ENCODE results near the gene KCNK7.

Gene KCNK7

DNA sequence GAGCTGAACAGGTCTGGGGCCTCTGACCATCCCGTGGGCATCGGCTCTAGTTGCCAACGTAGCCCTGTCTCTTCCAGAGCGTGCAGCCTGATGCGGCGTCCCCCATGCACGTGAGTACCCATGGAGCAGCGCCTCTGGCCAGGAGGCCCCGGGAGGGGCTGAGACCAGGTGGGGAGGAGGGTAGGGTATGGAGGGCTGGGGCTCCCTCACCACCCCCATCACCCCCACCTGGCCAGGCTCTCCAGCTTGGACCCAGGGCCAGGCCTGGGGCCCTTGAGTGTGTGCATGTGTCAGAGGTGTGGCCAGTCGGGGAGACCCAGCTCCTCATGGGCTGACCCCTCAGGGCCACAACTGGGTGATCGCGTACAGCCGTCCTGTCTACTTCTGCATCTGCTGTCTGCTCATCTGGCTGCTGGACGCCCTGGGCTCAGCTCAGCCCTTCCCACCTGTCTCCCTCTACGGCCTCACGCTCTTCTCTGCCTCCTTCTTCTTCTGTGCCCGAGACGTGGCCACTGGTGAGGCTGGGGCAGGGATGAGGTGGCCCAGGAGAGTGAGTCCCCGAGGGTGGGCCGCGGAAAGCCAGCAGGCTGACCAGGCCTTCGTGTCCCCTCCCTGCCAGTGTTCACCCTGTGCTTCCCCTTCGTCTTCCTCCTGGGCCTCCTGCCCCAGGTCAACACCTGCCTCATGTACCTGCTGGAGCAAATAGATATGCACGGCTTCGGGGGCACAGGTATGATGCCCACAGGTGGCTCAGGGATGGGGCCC is 28.4 kb upstream of the KCNK7 start:
- no peak overlapping the region for H3K4me3 ChIP-seq (ENCODE audit: low read depth, low read length)
- TF ChIP-seq, protein P1, sequence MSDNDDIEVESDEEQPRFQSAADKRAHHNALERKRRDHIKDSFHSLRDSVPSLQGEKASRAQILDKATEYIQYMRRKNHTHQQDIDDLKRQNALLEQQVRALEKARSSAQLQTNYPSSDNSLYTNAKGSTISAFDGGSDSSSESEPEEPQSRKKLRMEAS (IDR thresholded peaks at IDR 0.05; ENCODE audit: low read depth, low read length): no peak
- TF ChIP-seq POLR2A (IDR thresholded peaks at IDR 0.05; ENCODE audit: extremely low read depth, insufficient read length) (no peak), MYC (IDR thresholded peaks at IDR 0.05; ENCODE audit: low read depth, low read length) (no peak)
- TF ChIP-seq, protein P2, sequence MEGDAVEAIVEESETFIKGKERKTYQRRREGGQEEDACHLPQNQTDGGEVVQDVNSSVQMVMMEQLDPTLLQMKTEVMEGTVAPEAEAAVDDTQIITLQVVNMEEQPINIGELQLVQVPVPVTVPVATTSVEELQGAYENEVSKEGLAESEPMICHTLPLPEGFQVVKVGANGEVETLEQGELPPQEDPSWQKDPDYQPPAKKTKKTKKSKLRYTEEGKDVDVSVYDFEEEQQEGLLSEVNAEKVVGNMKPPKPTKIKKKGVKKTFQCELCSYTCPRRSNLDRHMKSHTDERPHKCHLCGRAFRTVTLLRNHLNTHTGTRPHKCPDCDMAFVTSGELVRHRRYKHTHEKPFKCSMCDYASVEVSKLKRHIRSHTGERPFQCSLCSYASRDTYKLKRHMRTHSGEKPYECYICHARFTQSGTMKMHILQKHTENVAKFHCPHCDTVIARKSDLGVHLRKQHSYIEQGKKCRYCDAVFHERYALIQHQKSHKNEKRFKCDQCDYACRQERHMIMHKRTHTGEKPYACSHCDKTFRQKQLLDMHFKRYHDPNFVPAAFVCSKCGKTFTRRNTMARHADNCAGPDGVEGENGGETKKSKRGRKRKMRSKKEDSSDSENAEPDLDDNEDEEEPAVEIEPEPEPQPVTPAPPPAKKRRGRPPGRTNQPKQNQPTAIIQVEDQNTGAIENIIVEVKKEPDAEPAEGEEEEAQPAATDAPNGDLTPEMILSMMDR (IDR thresholded peaks at IDR 0.05; ENCODE audit: low read depth, low read length): no peak
- no peak for DNase-seq (ENCODE audit: low read depth)

DNA sequence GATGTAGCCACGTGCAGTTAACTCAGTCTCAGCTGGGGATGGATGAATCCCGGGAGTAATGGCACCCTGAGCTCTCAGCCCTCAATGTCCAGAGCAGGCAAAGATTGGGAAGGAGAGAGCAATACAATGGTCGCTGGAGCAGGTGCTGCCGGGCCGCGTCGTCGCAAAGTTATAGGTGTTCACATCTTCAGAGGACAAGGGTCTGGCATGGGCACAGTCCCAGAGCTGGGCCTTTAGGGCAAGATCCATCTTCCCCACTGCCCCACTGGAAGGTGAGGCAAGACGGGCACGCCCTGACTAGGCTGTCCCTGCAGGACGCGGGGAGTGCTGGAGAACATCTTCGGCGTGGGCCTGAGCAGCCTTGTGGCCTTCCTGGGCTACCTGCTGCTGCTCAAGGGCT is 27.6 kb upstream of the KCNK7 start:
- DNase-seq (ENCODE audit: low read depth): no peak
- TF ChIP-seq, protein P1 (IDR thresholded peaks at IDR 0.05; ENCODE audit: low read depth, low read length): no peak
- no peak for TF ChIP-seq POLR2A (IDR thresholded peaks at IDR 0.05; ENCODE audit: extremely low read depth, insufficient read length)
- TF ChIP-seq MYC (IDR thresholded peaks at IDR 0.05; ENCODE audit: low read depth, low read length): no peak
- TF ChIP-seq, protein P2 (IDR thresholded peaks at IDR 0.05; ENCODE audit: low read depth, low read length): no peak
- no peak overlapping the region for H3K4me3 ChIP-seq (ENCODE audit: low read depth, low read length)

DNA sequence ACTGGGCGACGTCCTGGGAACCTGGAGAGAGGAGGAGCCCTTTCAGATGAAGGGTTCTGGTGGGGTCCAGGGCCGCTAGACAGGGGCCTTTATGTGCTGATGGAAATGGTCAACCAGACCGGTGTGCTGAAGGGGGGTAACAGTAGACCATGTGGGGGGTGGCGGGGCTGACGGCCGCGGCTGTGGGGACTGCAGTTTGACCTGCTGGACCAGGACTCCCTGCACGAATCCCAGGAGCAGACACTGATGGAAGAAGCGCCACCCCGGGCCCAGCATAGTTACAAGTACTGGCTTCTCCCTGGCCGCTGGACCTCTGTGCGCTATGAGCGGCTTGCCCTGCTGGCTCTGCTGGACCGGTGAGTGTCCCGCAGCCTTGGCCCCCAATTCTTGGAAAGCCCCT is 26.4 kb upstream of the KCNK7 start:
- TF ChIP-seq POLR2A (IDR thresholded peaks at IDR 0.05; ENCODE audit: extremely low read depth, insufficient read length) (no peak), MYC (IDR thresholded peaks at IDR 0.05; ENCODE audit: low read depth, low read length) (no peak)
- TF ChIP-seq, protein P1 (IDR thresholded peaks at IDR 0.05; ENCODE audit: low read depth, low read length): no peak
- TF ChIP-seq, protein P2 (IDR thresholded peaks at IDR 0.05; ENCODE audit: low read depth, low read length): no peak
- no peak overlapping the region for H3K4me3 ChIP-seq (ENCODE audit: low read depth, low read length)
- DNase-seq (ENCODE audit: low read depth): no peak

DNA sequence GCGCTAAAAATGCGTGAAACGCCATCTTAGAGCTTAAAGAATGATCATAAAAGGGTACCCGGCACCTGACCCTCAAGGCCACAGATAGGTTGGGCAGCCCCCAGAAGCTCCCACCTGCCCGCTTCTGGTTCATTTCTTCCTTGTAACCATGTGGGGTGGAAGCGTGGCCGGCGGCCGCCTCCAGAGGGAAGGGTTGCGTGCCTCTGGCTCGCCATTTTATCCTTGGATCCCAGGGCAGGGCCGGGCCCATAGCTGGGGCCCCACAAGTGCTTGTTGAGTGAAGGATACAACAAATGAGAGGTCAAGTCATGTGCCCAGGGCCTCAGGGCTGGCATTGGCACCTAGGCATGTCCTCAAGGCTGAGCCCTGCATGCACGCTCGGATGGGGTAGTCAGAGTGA is 25.9 kb upstream of the KCNK7 start:
- no peak for DNase-seq (ENCODE audit: low read depth)
- H3K4me3 ChIP-seq (ENCODE audit: low read depth, low read length): no peak overlapping the region
- TF ChIP-seq, protein P1 (IDR thresholded peaks at IDR 0.05; ENCODE audit: low read depth, low read length): no peak
- TF ChIP-seq MYC (IDR thresholded peaks at IDR 0.05; ENCODE audit: low read depth, low read length) (no peak), POLR2A (IDR thresholded peaks at IDR 0.05; ENCODE audit: extremely low read depth, insufficient read length) (no peak)
- TF ChIP-seq, protein P2 (IDR thresholded peaks at IDR 0.05; ENCODE audit: low read depth, low read length): no peak

DNA sequence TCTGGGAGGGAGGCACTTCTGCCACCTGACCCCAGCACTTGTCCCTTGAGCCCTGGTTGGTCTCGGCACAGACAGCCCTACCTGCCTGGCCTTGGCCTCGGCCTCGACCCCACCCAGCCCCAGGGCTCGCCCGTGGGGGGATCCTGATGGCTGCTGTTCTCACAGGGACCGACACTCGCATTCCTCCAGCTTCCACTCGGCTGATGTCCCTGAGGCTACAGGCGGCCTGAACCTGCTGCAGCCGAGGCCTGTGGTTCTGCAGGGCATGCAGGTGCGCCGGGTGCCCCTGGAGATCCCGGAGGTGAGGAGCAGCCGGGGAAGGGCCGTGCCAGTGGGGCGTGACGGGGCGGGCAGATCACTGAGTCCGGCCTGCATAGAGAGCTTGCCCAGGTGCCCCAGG is 25.1 kb upstream of the KCNK7 start:
- TF ChIP-seq, protein P1 (IDR thresholded peaks at IDR 0.05; ENCODE audit: low read depth, low read length): no peak
- TF ChIP-seq, protein P2 (IDR thresholded peaks at IDR 0.05; ENCODE audit: low read depth, low read length): no peak
- TF ChIP-seq MYC (IDR thresholded peaks at IDR 0.05; ENCODE audit: low read depth, low read length) (no peak), POLR2A (IDR thresholded peaks at IDR 0.05; ENCODE audit: extremely low read depth, insufficient read length) (no peak)
- DNase-seq (ENCODE audit: low read depth): no peak
- H3K4me3 ChIP-seq (ENCODE audit: low read depth, low read length): no peak overlapping the region

Data from NB4 (cell line).